SK-N-SH (cell line): Measurements from ENCODE around the gene TMEM269.

ENCODE experiments used
- CHD2 ChIP-seq: fragments of 150-350 bp; IDR thresholded peaks from 2 replicates; pipeline ENCODE4 v1.6.1; 2018; ENCODE audit warnings: low read length; ENCODE audit not compliant: partially characterized antibody
- CTCF ChIP-seq: fragments of 200-600 bp; sonication (generic); IDR thresholded peaks from 2 replicates; pipeline ENCODE4 v1.6.1; 2017; ENCODE audit warnings: antibody characterized with exemption, mild to moderate bottlenecking, moderate library complexity
- FOXJ3 ChIP-seq: sonication (generic); formaldehyde crosslinking; IDR thresholded peaks from 2 replicates; pipeline ENCODE4 v1.5.1; 2020; ENCODE audit warnings: mild to moderate bottlenecking, missing genetic modification reagents
- GABPA ChIP-seq: IDR thresholded peaks from 2 replicates; pipeline ENCODE4 v1.4.0; 2012; ENCODE audit warnings: low read depth, mild to moderate bottlenecking
- MAX ChIP-seq: IDR thresholded peaks from 2 replicates; pipeline ENCODE4 v1.4.0; 2012; ENCODE audit warnings: low read depth
- POLR2AphosphoS5 ChIP-seq: IDR thresholded peaks from 2 replicates; pipeline ENCODE4 v1.6.1; 2012; ENCODE audit warnings: low read depth, low read length
- RAD21 ChIP-seq: IDR thresholded peaks from 2 replicates; pipeline ENCODE4 v1.6.1; 2012; ENCODE audit warnings: mild to moderate bottlenecking, low read length
- SMC3 ChIP-seq: IDR thresholded peaks from 2 replicates; pipeline ENCODE4 v1.6.1; 2012; ENCODE audit warnings: low read depth, low read length, improper control_type of control experiment
- TAF1 ChIP-seq: IDR thresholded peaks from 2 replicates; pipeline ENCODE4 v1.6.1; 2012; ENCODE audit warnings: low read depth, mild to moderate bottlenecking, low read length, moderate library complexity, borderline replicate concordance
- USF2 ChIP-seq: fragments of 150-350 bp; IDR thresholded peaks from 2 replicates; pipeline ENCODE4 v1.6.1; 2017; ENCODE audit warnings: antibody characterized with exemption, low read length, low read depth, borderline replicate concordance
- TF ChIP-seq, protein P1 (sequence below): IDR thresholded peaks from 2 replicates; pipeline ENCODE4 v1.6.1; 2012; ENCODE audit warnings: mild to moderate bottlenecking, low read depth, low read length, moderate library complexity

DNA sequence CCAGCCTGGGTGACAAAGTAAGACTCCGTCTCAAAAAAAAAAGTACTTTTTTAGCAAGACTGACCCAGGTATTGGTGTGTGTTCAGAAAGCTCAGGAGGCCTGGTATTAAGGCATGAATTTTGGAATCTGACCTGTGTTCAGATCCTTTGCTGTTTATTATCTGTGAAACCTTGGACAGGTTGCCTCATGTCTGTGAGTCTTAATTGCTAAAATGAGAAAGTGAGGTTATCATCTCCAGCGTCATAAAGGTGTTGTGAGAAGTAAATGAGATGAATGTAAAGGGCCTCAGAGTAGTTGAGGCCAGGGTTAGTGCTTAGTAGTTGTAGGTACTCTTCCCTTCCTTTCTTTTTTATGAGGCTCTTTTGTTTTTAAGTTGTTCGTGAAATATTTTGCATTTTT, 15.0 kb upstream of the TMEM269 start:
- TF ChIP-seq TAF1 = no peak
- TF ChIP-seq CTCF = no peak
- TF ChIP-seq GABPA = no peak
- no peak for TF ChIP-seq SMC3
- TF ChIP-seq RAD21 = no peak
- TF ChIP-seq, protein P1, sequence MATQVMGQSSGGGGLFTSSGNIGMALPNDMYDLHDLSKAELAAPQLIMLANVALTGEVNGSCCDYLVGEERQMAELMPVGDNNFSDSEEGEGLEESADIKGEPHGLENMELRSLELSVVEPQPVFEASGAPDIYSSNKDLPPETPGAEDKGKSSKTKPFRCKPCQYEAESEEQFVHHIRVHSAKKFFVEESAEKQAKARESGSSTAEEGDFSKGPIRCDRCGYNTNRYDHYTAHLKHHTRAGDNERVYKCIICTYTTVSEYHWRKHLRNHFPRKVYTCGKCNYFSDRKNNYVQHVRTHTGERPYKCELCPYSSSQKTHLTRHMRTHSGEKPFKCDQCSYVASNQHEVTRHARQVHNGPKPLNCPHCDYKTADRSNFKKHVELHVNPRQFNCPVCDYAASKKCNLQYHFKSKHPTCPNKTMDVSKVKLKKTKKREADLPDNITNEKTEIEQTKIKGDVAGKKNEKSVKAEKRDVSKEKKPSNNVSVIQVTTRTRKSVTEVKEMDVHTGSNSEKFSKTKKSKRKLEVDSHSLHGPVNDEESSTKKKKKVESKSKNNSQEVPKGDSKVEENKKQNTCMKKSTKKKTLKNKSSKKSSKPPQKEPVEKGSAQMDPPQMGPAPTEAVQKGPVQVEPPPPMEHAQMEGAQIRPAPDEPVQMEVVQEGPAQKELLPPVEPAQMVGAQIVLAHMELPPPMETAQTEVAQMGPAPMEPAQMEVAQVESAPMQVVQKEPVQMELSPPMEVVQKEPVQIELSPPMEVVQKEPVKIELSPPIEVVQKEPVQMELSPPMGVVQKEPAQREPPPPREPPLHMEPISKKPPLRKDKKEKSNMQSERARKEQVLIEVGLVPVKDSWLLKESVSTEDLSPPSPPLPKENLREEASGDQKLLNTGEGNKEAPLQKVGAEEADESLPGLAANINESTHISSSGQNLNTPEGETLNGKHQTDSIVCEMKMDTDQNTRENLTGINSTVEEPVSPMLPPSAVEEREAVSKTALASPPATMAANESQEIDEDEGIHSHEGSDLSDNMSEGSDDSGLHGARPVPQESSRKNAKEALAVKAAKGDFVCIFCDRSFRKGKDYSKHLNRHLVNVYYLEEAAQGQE = no peak
- TF ChIP-seq POLR2AphosphoS5 = no peak
- no peak for TF ChIP-seq FOXJ3 (CRISPR knock-in tag)
- no peak for TF ChIP-seq CHD2
- TF ChIP-seq USF2 = no peak
- no peak for TF ChIP-seq MAX
